HepG2 (cell line): ENCODE data around the gene SSBP2. TPM values are rescaled to one million over a fixed set of nuclear protein-coding genes. Genes with fewer than 3 reads are reported as not detected.

Experiments used
- ATAC-seq: fragments of 200-7000 bp; cut with Tn5 transposase; 3 replicates; pipeline ENCODE4 v1.9.1; 2020; ENCODE audit warnings: mild to moderate bottlenecking, moderate library complexity
- BruUV-seq: library from RNA; stranded (reverse); fragments of 400-500 nt; replicated peaks from 2 replicates; lab custom pipeline; 2021; lab: Mats Ljungman, UMichigan
- CTCF ChIA-PET: fragments of 300-600 bp; formaldehyde crosslinking; extraction: SDS; loops from one replicate; lab custom pipeline; 2021; ENCODE audit warnings: low total read pairs, inconsistent platforms, low intra/inter-chr PET ratio; lab: Yijun Ruan, JAX
- POLR2A ChIA-PET: fragments of 350-600 bp; sonication (Branson Sonifier 250); formaldehyde crosslinking; loops from one replicate; lab custom pipeline; 2020; ENCODE audit warnings: antibody characterized with exemption, inconsistent platforms; lab: Yijun Ruan, JAX
- DNase-seq: peaks from one replicate; pipeline ENCODE4 v3.0.0-alpha.2; 2015; ENCODE audit warnings: low spot score
- FAIRE-seq: peaks from 3 replicates; lab custom pipeline; 2011; peaks lifted over from hg19 to GRCh38; lab: Jason Lieb, UNC
- H2AFZ ChIP-seq: one replicate; pipeline ENCODE4 v1.6.1; 2011; ENCODE audit warnings: low read length, inconsistent platforms
- H3K27ac ChIP-seq: fragments of 300-600 bp; 3 replicates; pipeline ENCODE4 v1.8.0; 2011; ENCODE audit warnings: mixed run types, mild to moderate bottlenecking, mixed read lengths, low read length, inconsistent platforms; ENCODE audit not compliant: insufficient read depth; ENCODE audit errors: extremely low read length
- H3K27me3 ChIP-seq, 2 experiments: fragments of 200-600 bp in 1 of 2; 2 replicates in 1 of 2; 3 replicates in 1 of 2; pipeline versions ENCODE4 v1.6.0 to v1.8.0; 2011; ENCODE audit warnings: low read length in 2 of 2, mild to moderate bottlenecking in 2 of 2, moderate library complexity in 2 of 2, inconsistent platforms in 1 of 2; ENCODE audit not compliant: insufficient read depth in 2 of 2, control insufficient read depth in 1 of 2
- H3K36me3 ChIP-seq, 2 experiments: fragments of 200-600 bp in 1 of 2; replicated peaks in 1 of 2; 2 replicates in 1 of 2; 3 replicates in 1 of 2; pipeline versions ENCODE4 v1.5.1 to v1.8.0; 2011; ENCODE audit warnings: low read length in 2 of 2, inconsistent platforms in 1 of 2; ENCODE audit not compliant: insufficient read depth in 2 of 2, control insufficient read depth in 1 of 2
- H3K4me1 ChIP-seq: 2 replicates; pipeline ENCODE4 v1.5.1; 2012; ENCODE audit warnings: low read length, inconsistent platforms; ENCODE audit not compliant: insufficient read depth
- H3K4me2 ChIP-seq: 2 replicates; pipeline ENCODE4 v1.6.0; 2011; ENCODE audit warnings: low read depth, low read length, inconsistent platforms
- H3K4me3 ChIP-seq, 3 experiments: fragments of 200-600 bp in 1 of 3; sonication (generic), shearing (Covaris generic) in 1 of 3; replicated peaks in 1 of 3; 2 replicates each; pipeline ENCODE4 v1.5.1; 2011 to 2016; ENCODE audit warnings: low read length in 3 of 3, inconsistent platforms in 2 of 3, low read depth in 2 of 3, mild to moderate bottlenecking in 2 of 3, control low read depth in 1 of 3, mixed read lengths in 1 of 3; ENCODE audit not compliant: insufficient read depth in 1 of 3
- H3K79me2 ChIP-seq: one replicate; pipeline ENCODE4 v1.6.1; 2011; ENCODE audit warnings: low read length, inconsistent platforms; ENCODE audit not compliant: insufficient read depth
- H3K9ac ChIP-seq: 2 replicates; pipeline ENCODE4 v1.6.0; 2011; ENCODE audit warnings: mild to moderate bottlenecking, low read depth, low read length, inconsistent platforms; ENCODE audit not compliant: insufficient read depth
- H3K9me3 ChIP-seq: 2 replicates; pipeline ENCODE4 v1.5.1; 2012; ENCODE audit warnings: mild to moderate bottlenecking, low read length
- H4K20me1 ChIP-seq: 2 replicates; pipeline ENCODE4 v1.6.0; 2011; ENCODE audit warnings: inconsistent platforms, mild to moderate bottlenecking, low read length, moderate library complexity; ENCODE audit not compliant: insufficient read depth
- CEBPG ChIP-seq: IDR thresholded peaks from 2 replicates; pipeline ENCODE4 v1.6.1; 2016
- CHCHD3 ChIP-seq: sonication (generic); formaldehyde crosslinking; IDR thresholded peaks from 2 replicates; pipeline ENCODE4 v1.8.0; 2022; ENCODE audit warnings: mild to moderate bottlenecking, missing genetic modification reagents, moderate library complexity
- HMG20A ChIP-seq: IDR thresholded peaks from 2 replicates; pipeline ENCODE4 v1.6.1; 2016; ENCODE audit warnings: borderline replicate concordance
- JUNB ChIP-seq: sonication (generic); formaldehyde crosslinking; IDR thresholded peaks from 2 replicates; pipeline ENCODE4 v1.8.0; 2022; ENCODE audit warnings: missing genetic modification reagents, mild to moderate bottlenecking, borderline replicate concordance
- KDM5A ChIP-seq: fragments of 200-600 bp; sonication (generic); IDR thresholded peaks from 2 replicates; pipeline ENCODE4 v1.7.0; 2018; ENCODE audit warnings: antibody characterized with exemption, mild to moderate bottlenecking, low read length, borderline replicate concordance
- NFKBIZ ChIP-seq: IDR thresholded peaks from 2 replicates; pipeline ENCODE4 v1.6.1; 2018; ENCODE audit warnings: missing genetic modification reagents, missing compliant biosample characterization
- NR3C1 ChIP-seq: sonication (generic); formaldehyde crosslinking; IDR thresholded peaks from 2 replicates; pipeline ENCODE4 v1.4.0; 2020; ENCODE audit warnings: missing genetic modification reagents
- RELA ChIP-seq: sonication (generic); formaldehyde crosslinking; IDR thresholded peaks from 2 replicates; pipeline ENCODE4 v1.4.0; 2020; ENCODE audit warnings: missing genetic modification reagents
- REXO4 ChIP-seq: sonication (generic); formaldehyde crosslinking; IDR thresholded peaks from 2 replicates; pipeline ENCODE4 v1.8.0; 2022; ENCODE audit warnings: missing genetic modification reagents, mild to moderate bottlenecking, borderline replicate concordance
- SKI ChIP-seq: fragments of 450-650 bp; IDR thresholded peaks from one replicate; pipeline ENCODE4 v1.6.1; 2018; ENCODE audit warnings: mild to moderate bottlenecking; ENCODE audit not compliant: partially characterized antibody
- TOE1 ChIP-seq: sonication (generic); formaldehyde crosslinking; IDR thresholded peaks from 2 replicates; pipeline ENCODE4 v1.4.0; 2020; ENCODE audit warnings: mild to moderate bottlenecking, missing genetic modification reagents
- ZNF331 ChIP-seq: sonication (generic); formaldehyde crosslinking; IDR thresholded peaks from 2 replicates; pipeline ENCODE4 v1.4.0; 2020; ENCODE audit warnings: missing genetic modification reagents
- ZNF333 ChIP-seq: sonication (generic); formaldehyde crosslinking; IDR thresholded peaks from 2 replicates; pipeline ENCODE4 v1.4.0; 2020; ENCODE audit warnings: mild to moderate bottlenecking, missing genetic modification reagents, borderline replicate concordance
- ZNF772 ChIP-seq: sonication (generic); formaldehyde crosslinking; IDR thresholded peaks from 2 replicates; pipeline ENCODE4 v1.5.0; 2020; ENCODE audit warnings: mild to moderate bottlenecking, missing genetic modification reagents
- ZZZ3 ChIP-seq: sonication (generic); formaldehyde crosslinking; IDR thresholded peaks from 2 replicates; pipeline ENCODE4 v1.4.0; 2020; ENCODE audit warnings: missing genetic modification reagents, mild to moderate bottlenecking, borderline replicate concordance
- WGBS: methylation state at CpG from one replicate; pipeline ENCODE4 v1.1.6; 2017; ENCODE audit warnings: low lambda C conversion rate; 5-methylcytosine and 5-hydroxymethylcytosine counted together
- in situ Hi-C: cut with HindIII; loops from 2 replicates; pipeline ENCODE4 v1.10.0; 2017; ENCODE audit warnings: low pct_unique_long_range_greater_than_20kb; ENCODE audit not compliant: extremely low pct_ligation_motif_present
- intact Hi-C: fragments of 100-400 bp; cut with micrococcal nuclease; formaldehyde crosslinking; loops from one replicate; pipeline ENCODE4 v1.10.0; 2022; ENCODE audit not compliant: unreplicated experiment
- polyA plus RNA-seq, 8 experiments: library from polyadenylated mRNA; depleted of rRNA in 3 of 8; stranded (reverse) in 7 of 8; unstranded in 1 of 8; fragments of >200 nt; fragmentation: Illumina TruSeq in 4 of 8; extraction: Trizol in 4 of 8; gene quantifications; 2 replicates each; pipeline versions ENCODE4 v1.2.1 to v1.2.3, GENCODE V29; 2011 to 2016; ENCODE audit warnings: low read depth in 4 of 8, missing spikeins in 1 of 8, mixed read lengths in 1 of 8; ENCODE audit not compliant: insufficient read depth in 1 of 8
- total RNA-seq, 5 experiments: library from RNA; depleted of rRNA; stranded (reverse); fragments of >200 nt; fragmentation: Illumina TruSeq; extraction: Trizol; gene quantifications; 2 replicates each; pipeline ENCODE4 v1.2.3, GENCODE V29; 2016; ENCODE audit warnings: low read depth in 1 of 5
- TF ChIP-seq, protein P1 (sequence below): sonication (generic); formaldehyde crosslinking; IDR thresholded peaks from 2 replicates; pipeline ENCODE4 v1.4.0; 2020; ENCODE audit warnings: mild to moderate bottlenecking, missing genetic modification reagents
- TF ChIP-seq, protein P2 (sequence below): sonication (generic); formaldehyde crosslinking; IDR thresholded peaks from 2 replicates; pipeline ENCODE4 v1.4.0; 2020; ENCODE audit warnings: mild to moderate bottlenecking, missing genetic modification reagents
- TF ChIP-seq, protein P3 (sequence below): sonication (generic); formaldehyde crosslinking; IDR thresholded peaks from 2 replicates; pipeline ENCODE4 v1.8.0; 2022; ENCODE audit warnings: missing genetic modification reagents, low read depth, mild to moderate bottlenecking, borderline replicate concordance
- TF ChIP-seq, protein P4 (sequence below): sonication (generic); formaldehyde crosslinking; IDR thresholded peaks from 2 replicates; pipeline ENCODE4 v1.5.1; 2020; ENCODE audit warnings: mild to moderate bottlenecking, missing genetic modification reagents, moderate library complexity

Gene SSBP2
- total and polyA plus RNA-seq, 2 of the 13 experiments (the other 11 are each of a cell fraction or from before 2014, with no cell fraction given), result 0.16 TPM; not detected in 1

DNA sequence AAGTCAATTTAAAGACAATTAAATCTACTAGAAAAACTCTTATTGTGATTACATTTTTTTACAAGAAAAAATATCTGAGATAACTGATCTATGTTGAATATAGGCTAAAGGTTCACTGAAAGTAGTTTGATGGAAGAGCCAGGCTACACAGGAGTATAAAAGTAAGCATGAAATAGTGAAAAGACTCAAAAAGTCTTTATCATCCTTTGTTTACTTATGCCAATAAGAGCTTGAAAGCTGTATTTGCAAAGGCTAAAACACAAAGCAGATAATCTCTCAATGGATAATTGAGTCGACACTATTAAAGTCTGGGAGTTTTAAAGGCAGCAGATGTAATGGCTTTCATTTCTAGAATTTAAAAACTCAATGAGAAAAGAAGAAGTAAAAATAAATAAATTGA lies 42.0 kb downstream of the SSBP2 start:
- no peak overlapping the region for H3K4me3 ChIP-seq
- no peaks in the 10 kb centered on the region for H4K20me1 ChIP-seq
- WGBS, result 6% methylated on average over 1 of the region's 1 CpG
- no peak for FAIRE-seq
- CTCF ChIA-PET, result no interaction called here
- no peaks in the 10 kb centered on the region for H3K27me3 ChIP-seq
- intact Hi-C loops, result no loop called here
- no TSS peak for BruUV-seq
- in situ Hi-C loops, result no loop called here
- no peak overlapping the region for H3K9ac ChIP-seq
- no peak overlapping the region for H2AFZ ChIP-seq
- no peaks in the 10 kb centered on the region for H3K4me1 ChIP-seq
- H3K4me2 ChIP-seq, result no peak overlapping the region
- H3K9me3 ChIP-seq, result no peaks in the 10 kb centered on the region
- H3K79me2 ChIP-seq, result no peaks in the 10 kb centered on the region
- H3K36me3 ChIP-seq, result no peaks in the 10 kb centered on the region
- POLR2A ChIA-PET, result no interaction called here
- no peak for DNase-seq
- no peak overlapping the region for H3K27ac ChIP-seq
- ATAC-seq, result no peak
- TF ChIP-seq RELA (CRISPR knock-in tag) (no peak), CEBPG (CRISPR knock-in tag) (no peak), KDM5A (no peak), ZZZ3 (CRISPR knock-in tag) (no peak), ZNF772 (CRISPR knock-in tag) (no peak), TOE1 (CRISPR knock-in tag) (no peak), JUNB (CRISPR knock-in tag) (no peak), NR3C1 (CRISPR knock-in tag) (no peak), REXO4 (CRISPR knock-in tag) (no peak), HMG20A (no peak), NFKBIZ (CRISPR knock-in tag) (no peak), SKI (no peak), ZNF333 (CRISPR knock-in tag) (no peak), CHCHD3 (CRISPR knock-in tag) (no peak), ZNF331 (CRISPR knock-in tag) (no peak)
- TF ChIP-seq, protein P1, sequence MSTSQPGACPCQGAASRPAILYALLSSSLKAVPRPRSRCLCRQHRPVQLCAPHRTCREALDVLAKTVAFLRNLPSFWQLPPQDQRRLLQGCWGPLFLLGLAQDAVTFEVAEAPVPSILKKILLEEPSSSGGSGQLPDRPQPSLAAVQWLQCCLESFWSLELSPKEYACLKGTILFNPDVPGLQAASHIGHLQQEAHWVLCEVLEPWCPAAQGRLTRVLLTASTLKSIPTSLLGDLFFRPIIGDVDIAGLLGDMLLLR, result no peak
- TF ChIP-seq, protein P2, sequence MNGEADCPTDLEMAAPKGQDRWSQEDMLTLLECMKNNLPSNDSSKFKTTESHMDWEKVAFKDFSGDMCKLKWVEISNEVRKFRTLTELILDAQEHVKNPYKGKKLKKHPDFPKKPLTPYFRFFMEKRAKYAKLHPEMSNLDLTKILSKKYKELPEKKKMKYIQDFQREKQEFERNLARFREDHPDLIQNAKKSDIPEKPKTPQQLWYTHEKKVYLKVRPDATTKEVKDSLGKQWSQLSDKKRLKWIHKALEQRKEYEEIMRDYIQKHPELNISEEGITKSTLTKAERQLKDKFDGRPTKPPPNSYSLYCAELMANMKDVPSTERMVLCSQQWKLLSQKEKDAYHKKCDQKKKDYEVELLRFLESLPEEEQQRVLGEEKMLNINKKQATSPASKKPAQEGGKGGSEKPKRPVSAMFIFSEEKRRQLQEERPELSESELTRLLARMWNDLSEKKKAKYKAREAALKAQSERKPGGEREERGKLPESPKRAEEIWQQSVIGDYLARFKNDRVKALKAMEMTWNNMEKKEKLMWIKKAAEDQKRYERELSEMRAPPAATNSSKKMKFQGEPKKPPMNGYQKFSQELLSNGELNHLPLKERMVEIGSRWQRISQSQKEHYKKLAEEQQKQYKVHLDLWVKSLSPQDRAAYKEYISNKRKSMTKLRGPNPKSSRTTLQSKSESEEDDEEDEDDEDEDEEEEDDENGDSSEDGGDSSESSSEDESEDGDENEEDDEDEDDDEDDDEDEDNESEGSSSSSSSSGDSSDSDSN (CRISPR knock-in tag), result no peak
- TF ChIP-seq, protein P3, sequence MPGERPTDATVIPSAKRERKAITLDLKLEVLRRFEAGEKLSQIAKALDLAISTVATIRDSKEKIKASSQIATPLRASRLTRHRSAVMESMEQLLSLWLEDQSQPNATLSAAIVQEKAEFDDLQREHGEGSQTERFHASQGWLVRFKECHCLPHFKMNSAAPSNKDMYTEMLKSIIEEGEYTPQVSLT (CRISPR knock-in tag), result no peak
- TF ChIP-seq, protein P4, sequence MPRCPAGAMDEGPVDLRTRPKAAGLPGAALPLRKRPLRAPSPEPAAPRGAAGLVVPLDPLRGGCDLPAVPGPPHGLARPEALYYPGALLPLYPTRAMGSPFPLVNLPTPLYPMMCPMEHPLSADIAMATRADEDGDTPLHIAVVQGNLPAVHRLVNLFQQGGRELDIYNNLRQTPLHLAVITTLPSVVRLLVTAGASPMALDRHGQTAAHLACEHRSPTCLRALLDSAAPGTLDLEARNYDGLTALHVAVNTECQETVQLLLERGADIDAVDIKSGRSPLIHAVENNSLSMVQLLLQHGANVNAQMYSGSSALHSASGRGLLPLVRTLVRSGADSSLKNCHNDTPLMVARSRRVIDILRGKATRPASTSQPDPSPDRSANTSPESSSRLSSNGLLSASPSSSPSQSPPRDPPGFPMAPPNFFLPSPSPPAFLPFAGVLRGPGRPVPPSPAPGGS, result no peak
